GM12873 (cell line): ENCODE measurements around the gene PADI2.

Experiments used
- TF ChIP-seq, protein P1 (sequence below): IDR thresholded peaks from 2 replicates; pipeline ENCODE4 v1.5.1; 2012; ENCODE audit warnings: low read depth, mild to moderate bottlenecking, moderate library complexity, low read length, control low read depth; ENCODE audit not compliant: insufficient read depth; ENCODE audit errors: missing control alignments

PADI2 gene

DNA sequence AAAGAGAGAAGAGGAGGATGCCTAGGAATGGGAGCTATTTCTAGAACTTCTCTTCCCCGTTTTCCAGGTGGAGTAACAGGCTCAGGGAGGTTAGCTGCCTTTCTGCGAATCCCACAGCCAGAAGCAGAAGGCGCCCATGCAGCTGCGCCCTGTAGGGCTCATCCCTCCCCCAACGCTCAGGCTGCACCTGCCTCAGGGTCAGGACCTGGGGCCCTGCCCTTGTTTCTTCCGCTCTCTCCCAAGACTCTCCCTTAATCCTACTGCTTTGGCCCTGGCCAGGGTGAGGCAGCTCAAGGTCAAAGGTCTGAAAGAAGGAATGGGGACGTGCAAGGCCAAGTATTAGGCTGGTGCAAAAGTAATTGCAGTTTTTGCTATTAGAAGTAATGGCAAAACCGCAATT is 30.5 kb upstream of the PADI2 start:
- TF ChIP-seq, protein P1, sequence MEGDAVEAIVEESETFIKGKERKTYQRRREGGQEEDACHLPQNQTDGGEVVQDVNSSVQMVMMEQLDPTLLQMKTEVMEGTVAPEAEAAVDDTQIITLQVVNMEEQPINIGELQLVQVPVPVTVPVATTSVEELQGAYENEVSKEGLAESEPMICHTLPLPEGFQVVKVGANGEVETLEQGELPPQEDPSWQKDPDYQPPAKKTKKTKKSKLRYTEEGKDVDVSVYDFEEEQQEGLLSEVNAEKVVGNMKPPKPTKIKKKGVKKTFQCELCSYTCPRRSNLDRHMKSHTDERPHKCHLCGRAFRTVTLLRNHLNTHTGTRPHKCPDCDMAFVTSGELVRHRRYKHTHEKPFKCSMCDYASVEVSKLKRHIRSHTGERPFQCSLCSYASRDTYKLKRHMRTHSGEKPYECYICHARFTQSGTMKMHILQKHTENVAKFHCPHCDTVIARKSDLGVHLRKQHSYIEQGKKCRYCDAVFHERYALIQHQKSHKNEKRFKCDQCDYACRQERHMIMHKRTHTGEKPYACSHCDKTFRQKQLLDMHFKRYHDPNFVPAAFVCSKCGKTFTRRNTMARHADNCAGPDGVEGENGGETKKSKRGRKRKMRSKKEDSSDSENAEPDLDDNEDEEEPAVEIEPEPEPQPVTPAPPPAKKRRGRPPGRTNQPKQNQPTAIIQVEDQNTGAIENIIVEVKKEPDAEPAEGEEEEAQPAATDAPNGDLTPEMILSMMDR: no peak

DNA sequence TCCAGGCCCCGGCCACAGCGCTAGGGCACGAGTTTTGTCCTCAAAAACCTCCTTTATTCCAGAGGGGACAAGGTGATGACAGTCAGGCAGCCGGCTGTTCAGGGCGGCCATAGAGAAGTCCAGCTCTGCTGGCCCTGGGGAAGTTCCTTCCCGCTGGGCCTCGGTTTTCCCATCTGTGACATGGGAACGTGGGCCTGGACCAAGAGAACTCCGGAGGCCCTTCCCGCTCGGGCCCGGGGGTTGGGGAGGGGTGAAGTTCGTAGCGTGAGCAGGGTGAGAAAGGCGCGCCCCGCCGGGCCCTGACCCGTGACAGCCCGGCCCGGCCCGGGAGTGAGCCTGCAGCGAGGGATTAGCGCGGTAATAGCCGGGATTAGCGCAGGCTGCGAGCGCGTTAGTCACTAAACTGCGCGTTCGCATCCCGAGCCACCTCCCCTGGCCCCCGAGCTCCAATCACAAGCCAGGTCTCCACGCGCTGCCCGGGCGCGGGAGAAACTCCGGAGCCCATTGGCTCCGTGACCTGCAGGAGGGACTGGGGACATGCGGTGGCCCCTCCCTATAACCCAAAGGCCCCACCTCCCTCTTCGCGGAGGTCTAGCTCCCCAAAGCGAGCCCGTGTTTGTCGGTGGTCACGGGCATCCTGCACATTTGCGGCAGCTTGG is 29.8 kb upstream of the PADI2 start:
- TF ChIP-seq, protein P1: no peak

DNA sequence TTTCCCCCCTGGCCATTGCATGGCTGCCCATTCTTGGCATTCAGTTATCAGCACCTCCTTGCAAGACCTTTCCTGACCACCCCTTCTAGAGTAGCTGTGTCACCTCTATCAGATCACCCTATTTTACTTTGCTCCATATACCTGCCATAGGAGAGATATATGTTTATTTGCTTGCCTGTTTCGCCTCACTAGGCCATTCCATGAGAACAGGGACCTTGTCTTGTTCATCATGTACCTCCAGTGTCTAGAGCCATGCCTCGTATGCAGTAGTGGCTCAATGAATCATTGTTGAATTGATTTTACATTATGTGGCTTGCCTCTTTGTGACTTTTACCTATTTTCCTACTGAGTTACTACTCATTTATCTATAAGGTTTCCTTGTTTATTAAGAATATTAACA is 26.4 kb upstream of the PADI2 start:
- TF ChIP-seq, protein P1: no peak

DNA sequence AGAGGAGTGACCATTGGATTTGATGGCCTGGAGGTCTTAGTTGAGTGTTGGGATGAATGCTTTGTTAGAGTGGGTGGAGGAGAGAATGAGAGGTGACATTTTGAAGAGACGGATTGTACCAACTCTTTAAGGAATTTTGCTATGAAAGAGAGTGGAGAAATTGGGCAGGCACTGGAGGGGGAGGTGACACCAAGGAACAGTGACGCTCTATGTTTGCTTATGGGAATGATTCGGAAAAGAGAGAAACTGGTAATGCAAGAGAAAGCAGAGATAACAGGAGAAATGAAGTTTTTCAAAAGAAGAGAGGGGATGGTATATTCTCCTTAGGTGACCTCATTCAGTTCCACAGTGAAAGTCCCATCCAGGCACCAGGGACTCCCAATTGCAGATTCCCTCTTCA is 24.5 kb upstream of the PADI2 start:
- TF ChIP-seq, protein P1: no peak

DNA sequence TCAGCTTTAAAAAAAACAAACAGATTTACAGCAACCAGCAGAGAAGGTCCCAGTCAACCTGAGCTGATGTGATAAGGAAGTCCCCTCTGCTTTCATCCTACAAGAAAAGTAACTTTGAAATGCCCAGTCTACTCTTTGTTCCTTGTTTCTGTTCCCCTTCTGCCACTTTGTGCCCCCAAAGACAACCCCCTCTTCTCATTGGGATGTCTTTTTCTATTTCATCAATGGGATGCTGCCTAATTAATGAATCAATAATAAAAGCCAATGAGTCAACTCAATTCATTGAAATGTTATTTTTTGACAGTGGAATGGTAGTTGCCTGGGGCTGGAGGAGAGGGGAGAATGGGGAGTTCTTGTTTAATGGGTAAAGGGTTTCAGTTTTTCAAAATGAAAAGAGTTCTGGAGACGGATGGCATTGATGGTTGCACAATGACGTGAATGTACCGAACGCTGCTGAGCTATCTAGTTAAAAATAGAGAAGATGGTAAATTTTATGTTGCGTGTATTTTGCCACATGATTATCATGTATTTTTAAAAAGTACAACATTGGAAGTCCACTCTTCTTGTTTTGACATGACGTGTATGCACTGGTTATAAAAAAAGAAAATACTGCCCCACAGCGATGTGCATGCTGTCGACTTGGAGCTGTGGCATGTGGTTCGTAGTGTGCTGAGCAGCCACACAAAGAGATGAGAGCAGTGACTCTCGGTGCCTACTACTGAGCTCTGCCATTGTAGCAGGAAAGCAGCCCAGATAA is 22.4 kb upstream of the PADI2 start:
- TF ChIP-seq, protein P1: no peak

DNA sequence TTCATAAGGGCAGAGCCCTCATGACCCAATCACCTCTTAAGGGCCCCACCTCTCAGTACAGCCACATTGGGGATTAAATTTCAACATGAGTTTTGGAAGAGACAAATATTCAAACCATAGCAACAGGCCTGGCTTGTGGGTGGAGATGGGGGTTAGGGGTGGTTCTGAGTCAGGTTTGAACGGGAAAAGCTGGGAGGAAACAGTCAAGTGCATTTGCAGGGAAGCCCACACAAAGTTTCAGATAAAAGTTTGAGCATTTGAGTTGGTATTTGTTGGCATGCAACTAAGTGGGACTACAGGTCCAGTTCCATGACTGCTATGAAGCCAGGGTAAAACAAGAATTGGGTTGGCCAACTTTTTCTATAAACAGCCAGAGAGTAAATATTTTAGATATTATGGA is 21.0 kb upstream of the PADI2 start:
- TF ChIP-seq, protein P1: no peak

DNA sequence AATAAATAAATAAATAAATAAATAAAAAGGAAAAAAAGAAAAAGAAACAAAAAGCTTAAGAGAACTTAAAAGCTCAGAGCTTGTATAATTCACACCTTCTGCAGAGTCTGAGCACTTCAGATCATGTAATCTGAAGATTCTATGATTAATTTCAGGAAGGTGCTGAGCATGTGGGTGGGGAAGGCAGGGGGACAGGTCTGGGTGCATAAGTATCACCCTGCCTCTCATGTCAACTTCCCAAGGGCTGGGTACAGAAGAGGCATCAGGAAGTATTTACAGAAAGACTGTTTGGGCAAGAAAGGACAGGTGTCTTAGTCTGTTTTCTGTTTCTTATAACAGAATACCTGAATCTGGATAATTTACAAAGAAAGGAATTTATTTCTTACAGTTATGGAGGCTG is 20.4 kb upstream of the PADI2 start:
- TF ChIP-seq, protein P1: no peak
